ENCODE data around the gene PIK3C2B.
"Not testable (repeated sequence)": the region's sequence is repeated elsewhere in the genome, so short reads cannot be mapped to it uniquely, and the experiment has no call there.

Gene PIK3C2B

GRCh38 chr1:204507317-204508105, 12.9 kb upstream of the PIK3C2B start:
- no peak for DNase-seq

GRCh38 chr1:204506969-204507316, 12.3 kb upstream of the PIK3C2B start:
- DNase-seq: peak; percentile 93

- DNase-seq: peak; percentile 70
These were observed 11.8 kb upstream of the PIK3C2B start for GRCh38 chr1:204506201-204506968.

- DNase-seq: no peak
These were observed 11.1 kb upstream of the PIK3C2B start for GRCh38 chr1:204505674-204506200.

- no peak for DNase-seq
These were observed 9.4 kb upstream of the PIK3C2B start for GRCh38 chr1:204503913-204504519.

GRCh38 chr1:204503122-204503912, 8.7 kb upstream of the PIK3C2B start:
- peak; percentile 87 for DNase-seq

- no peak for DNase-seq
These were observed 7.6 kb upstream of the PIK3C2B start for GRCh38 chr1:204502241-204502640.

GRCh38 chr1:204499511-204500468, 5.2 kb upstream of the PIK3C2B start:
- DNase-seq: no peak

- no peak for DNase-seq
These were observed 4.4 kb upstream of the PIK3C2B start for GRCh38 chr1:204498981-204499380.

- no peak for DNase-seq
These were observed 1.2 kb upstream of the PIK3C2B start for GRCh38 chr1:204495777-204496176.

- no peak for DNase-seq
These were observed 611 bp upstream of the PIK3C2B start for GRCh38 chr1:204495078-204495753.

- DNase-seq: peak; percentile 25
These were observed 673 bp downstream of the PIK3C2B start for GRCh38 chr1:204493984-204494280.

- peak; percentile 30 for DNase-seq
These were observed 1.2 kb downstream of the PIK3C2B start for GRCh38 chr1:204493145-204493983.

GRCh38 chr1:204491655-204492054, 3.0 kb downstream of the PIK3C2B start:
- no peak for DNase-seq

GRCh38 chr1:204487256-204487615, 7.4 kb downstream of the PIK3C2B start:
- no peak for DNase-seq

- DNase-seq: not testable (repeated sequence)
These were observed 7.9 kb downstream of the PIK3C2B start for GRCh38 chr1:204486513-204487255.

GRCh38 chr1:204483791-204484190, 10.8 kb downstream of the PIK3C2B start:
- DNase-seq: no peak

GRCh38 chr1:204480515-204480914, 14.1 kb downstream of the PIK3C2B start:
- DNase-seq: no peak

- no peak for DNase-seq
These were observed 15.0 kb downstream of the PIK3C2B start for GRCh38 chr1:204479387-204480136.
